Measurements from ENCODE around the gene BIN2. TPM values are rescaled to one million over a fixed set of nuclear protein-coding genes. Genes with fewer than 3 reads are reported as not detected.
A peak's percentile ranks its signal among the peaks of the same experiment; 100 is the strongest.

Gene BIN2
- total and polyA plus RNA-seq, 10 of the 15 experiments (the other 5 are each of a cell fraction or from before 2014, with no cell fraction given), result 8.6 to 42.9 (median 32.1) TPM

- Histone ChIP-seq H3K36me3 (ENCODE audit: control insufficient read depth in 2 of 2, insufficient read depth in 2 of 2, low read length in 1 of 2) (no peaks in the 10 kb centered on the region), H3K27me3 (replicated peaks in 1 of 2; ENCODE audit: control insufficient read depth in 2 of 2, insufficient read depth in 2 of 2, low read length in 1 of 2) (no peaks in the 10 kb centered on the region), H2AFZ (ENCODE audit: control insufficient read depth, low read depth, low read length) (no peak overlapping the region), H3K79me2 (ENCODE audit: control insufficient read depth, insufficient read depth, low read length) (peaks cover 28% of the 10 kb centered on the region), H3K4me1 (ENCODE audit: control insufficient read depth, insufficient read depth, low read length) (peaks cover 36% of the 10 kb centered on the region), H4K20me1 (ENCODE audit: control insufficient read depth, insufficient read depth) (no peaks in the 10 kb centered on the region), H3K4me2 (ENCODE audit: control insufficient read depth, insufficient read depth) (peak overlapping the region; percentile 70), H3K9me3 (replicated peaks; ENCODE audit: control insufficient read depth, insufficient read depth, low read length) (no peaks in the 10 kb centered on the region), H3K9ac (ENCODE audit: control insufficient read depth, insufficient read depth, low read length) (0 out of 2 replicates have a peak overlapping the region, but pooled peaks have one; percentile 2), H3K4me3 (no peak overlapping the region), H3K27ac (ENCODE audit: control insufficient read depth, insufficient read depth) (peak overlapping the region; percentile 62)
- in situ Hi-C loops (cut with MboI), result no loop called here
- CTCF ChIA-PET, result interaction anchor here (0.7 to 4.1 kb wide), 5 partner anchors 9 to 554 kb away, joined by 3 to 54 read pairs (median 4); no protein-coding TSS in a partner anchor
- no TSS peak for BruUV-seq (replicated peaks)
- DNase-seq (ENCODE audit: low read depth, low spot score) (peak; percentile 59), FAIRE-seq (no peak), ATAC-seq (peak; percentile 62)
- POLR2A ChIA-PET, result interaction anchor here (0.5 kb wide), 1 partner anchor 302 kb away, joined by 4 read pairs; no protein-coding TSS in a partner anchor
- RAD21 ChIA-PET (ENCODE audit: unreplicated experiment), result interaction anchor here (0.6 to 3.1 kb wide), 4 partner anchors 13 to 333 kb away, joined by 3 to 22 read pairs (median 4); partner anchors contain the start of gene LETMD1
- SMC1A ChIA-PET (ENCODE audit: uncharacterized antibody, unreplicated experiment), result interaction anchor here (0.6 to 7.3 kb wide), 10 partner anchors 8 to 301 kb away, joined by 3 to 58 read pairs (median 4); no protein-coding TSS in a partner anchor
- TF ChIP-seq MTA2 (IDR thresholded peaks at IDR 0.05; ENCODE audit: low read depth) (peak; percentile 60), RAD21 (IDR thresholded peaks at IDR 0.05; ENCODE audit: insufficient read depth, low read depth, low read length) (no peak), IKZF2 (IDR thresholded peaks at IDR 0.05) (peak in 1 of 2 experiments; percentile 23; a peak in 1 of 4 replicates), ZNF687 (IDR thresholded peaks at IDR 0.05) (no peak), USF1 (IDR thresholded peaks at IDR 0.05; ENCODE audit: borderline replicate concordance, extremely low read length, insufficient read depth, low read depth, low read length) (no peak), TBL1XR1 (IDR thresholded peaks at IDR 0.05; ENCODE audit: low read depth, low read length) (no peak), KLF5 (IDR thresholded peaks at IDR 0.05; ENCODE audit: partially characterized antibody) (no peak), SIN3A (IDR thresholded peaks at IDR 0.05; ENCODE audit: low read depth, low read length) (no peak), WRNIP1 (IDR thresholded peaks at IDR 0.05; ENCODE audit: borderline replicate concordance, low read depth, low read length) (no peak), RUNX3 (IDR thresholded peaks at IDR 0.05; ENCODE audit: low read length) (peak; percentile 16; the same call in 1 of the 2 replicates), SP1 (IDR thresholded peaks at IDR 0.05; ENCODE audit: low read depth, low read length) (no peak), RAD51 (IDR thresholded peaks at IDR 0.05) (no peak), POLR2AphosphoS2 (IDR thresholded peaks at IDR 0.05; ENCODE audit: low read depth, low read length) (no peak)
- 12% methylated on average over 3 of the region's 3 CpGs for WGBS (ENCODE audit: insufficient coverage, insufficient replicate concordance, low lambda C conversion rate, missing lambda C conversion rate)
- intact Hi-C loops (cut with micrococcal nuclease; ENCODE audit: unreplicated experiment), result no loop called here
Observed at GRCh38 chr12:51318846-51319599, 5.0 kb downstream of the BIN2 start.
